Neural progenitor cell (in vitro differentiated cells): ENCODE data around the gene TOR1A.

Experiments used
- CTCF ChIP-seq: fragments of 200-600 bp; sonication (generic); IDR thresholded peaks from 2 replicates; pipeline ENCODE4 v1.5.1; 2017; ENCODE audit warnings: antibody characterized with exemption, mild to moderate bottlenecking
- EZH2 ChIP-seq: fragments of 200-600 bp; sonication (generic); IDR thresholded peaks from 2 replicates; pipeline ENCODE4 v1.6.1; 2017; ENCODE audit warnings: antibody characterized with exemption, mild to moderate bottlenecking, moderate library complexity
- EZH2phosphoT487 ChIP-seq: fragments of 200-600 bp; sonication (generic); IDR thresholded peaks from 2 replicates; pipeline ENCODE4 v1.6.1; 2017; ENCODE audit warnings: antibody characterized with exemption

DNA sequence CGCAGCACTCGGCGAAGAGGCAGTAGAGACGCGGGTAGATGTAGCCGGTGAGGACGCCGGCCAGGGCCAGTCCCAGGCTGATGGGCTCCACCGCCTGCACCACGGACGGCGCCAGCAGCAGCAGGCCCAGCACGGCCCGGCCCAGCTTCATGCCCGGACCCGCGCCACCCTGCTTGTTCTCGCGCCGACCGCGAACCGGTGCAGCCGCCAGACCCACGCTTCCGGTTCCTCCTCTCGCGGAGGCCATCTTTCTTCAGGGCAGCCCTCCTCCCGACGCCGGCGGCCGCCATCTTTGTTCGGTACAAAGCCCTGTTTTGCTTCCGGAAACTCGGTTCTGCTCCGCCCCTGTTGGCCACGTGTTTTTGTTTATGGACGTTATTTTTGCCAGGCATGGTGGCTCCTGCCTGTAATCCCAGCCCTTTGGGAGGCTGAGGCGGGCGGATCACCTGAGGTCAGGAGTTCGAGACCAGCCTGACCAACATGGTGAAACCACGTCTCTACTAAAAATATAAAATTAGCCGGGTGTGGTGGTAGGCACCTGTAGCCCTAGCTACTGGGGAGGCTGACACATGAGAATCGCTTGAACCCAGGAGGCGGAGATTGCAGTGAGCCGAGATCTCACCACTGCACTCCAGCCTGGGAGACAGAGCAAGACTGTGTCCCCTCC, at the start of gene TOR1A:
- TF ChIP-seq CTCF (no peak), EZH2phosphoT487 (no peak), EZH2 (no peak)
